Measurements from ENCODE around the gene ARHGEF10L. TPM values are rescaled to one million over a fixed set of nuclear protein-coding genes. Genes with fewer than 3 reads are reported as not detected.

The ARHGEF10L gene
- total RNA-seq, 2 donors from 2014 or later, result 226 to 301 TPM

DNA sequence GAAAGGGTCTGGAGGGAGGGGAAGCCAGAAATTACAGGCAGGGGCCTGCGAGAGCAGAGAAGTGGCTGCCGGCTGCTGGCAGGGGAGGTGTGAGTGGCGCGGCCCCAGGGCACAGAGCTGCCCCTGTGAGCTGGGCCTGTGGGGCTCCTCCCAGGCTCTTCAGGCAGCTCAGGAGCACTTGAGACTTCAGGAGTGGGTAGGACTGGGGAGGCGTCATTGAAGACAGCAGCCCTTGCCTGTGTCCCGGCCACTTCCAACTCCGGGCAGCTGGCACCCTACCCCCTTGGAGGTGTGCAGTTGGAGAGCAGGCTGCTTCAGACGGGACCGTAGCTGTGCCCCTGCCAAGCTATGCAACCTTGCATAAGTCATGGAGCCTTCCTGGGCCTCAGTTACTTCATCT lies 128.1 kb downstream of the ARHGEF10L start:
- DNase-seq (ENCODE audit: low spot score), result no peak
- H3K9me3 ChIP-seq, result no peaks in the 10 kb centered on the region
- TF ChIP-seq, protein P1, sequence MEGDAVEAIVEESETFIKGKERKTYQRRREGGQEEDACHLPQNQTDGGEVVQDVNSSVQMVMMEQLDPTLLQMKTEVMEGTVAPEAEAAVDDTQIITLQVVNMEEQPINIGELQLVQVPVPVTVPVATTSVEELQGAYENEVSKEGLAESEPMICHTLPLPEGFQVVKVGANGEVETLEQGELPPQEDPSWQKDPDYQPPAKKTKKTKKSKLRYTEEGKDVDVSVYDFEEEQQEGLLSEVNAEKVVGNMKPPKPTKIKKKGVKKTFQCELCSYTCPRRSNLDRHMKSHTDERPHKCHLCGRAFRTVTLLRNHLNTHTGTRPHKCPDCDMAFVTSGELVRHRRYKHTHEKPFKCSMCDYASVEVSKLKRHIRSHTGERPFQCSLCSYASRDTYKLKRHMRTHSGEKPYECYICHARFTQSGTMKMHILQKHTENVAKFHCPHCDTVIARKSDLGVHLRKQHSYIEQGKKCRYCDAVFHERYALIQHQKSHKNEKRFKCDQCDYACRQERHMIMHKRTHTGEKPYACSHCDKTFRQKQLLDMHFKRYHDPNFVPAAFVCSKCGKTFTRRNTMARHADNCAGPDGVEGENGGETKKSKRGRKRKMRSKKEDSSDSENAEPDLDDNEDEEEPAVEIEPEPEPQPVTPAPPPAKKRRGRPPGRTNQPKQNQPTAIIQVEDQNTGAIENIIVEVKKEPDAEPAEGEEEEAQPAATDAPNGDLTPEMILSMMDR (IDR thresholded peaks at IDR 0.05), result no peak
- peak overlapping the region; percentile 25 to 42 for H3K27ac ChIP-seq
- H3K36me3 ChIP-seq, result peaks cover 61% of the 10 kb centered on the region
- H3K4me1 ChIP-seq (ENCODE audit: control insufficient read depth in 1 of 2, low read depth in 2 of 2), result peaks cover 8 to 64% of the 10 kb centered on the region in 2 donors
- no peaks in the 10 kb centered on the region for H3K27me3 ChIP-seq (replicated peaks; ENCODE audit: insufficient read depth)
- no peak overlapping the region for H3K4me3 ChIP-seq
- no peak for ATAC-seq (ENCODE audit: insufficient number of reproducible peaks, low FRiP score, low read depth)

DNA sequence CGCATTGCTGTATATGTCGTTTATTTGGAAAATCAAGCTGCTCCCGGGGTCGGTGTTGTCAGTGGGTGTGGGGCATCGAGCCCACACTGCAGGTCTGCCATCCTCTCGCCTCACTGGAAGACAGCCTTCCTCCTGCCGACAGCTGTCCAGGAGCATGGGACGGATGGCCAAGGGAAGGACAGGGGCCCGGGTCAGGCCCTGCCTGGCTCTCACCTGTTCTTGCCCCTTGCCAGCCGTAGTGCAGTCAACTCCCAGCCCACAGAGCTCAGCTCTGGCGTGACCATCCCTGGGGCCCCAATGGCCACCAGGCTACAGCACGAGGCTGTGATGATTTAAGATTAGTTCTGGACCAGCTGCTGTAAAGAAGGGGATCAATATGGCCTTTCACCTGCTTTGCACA lies 128.7 kb downstream of the ARHGEF10L start:
- H3K27me3 ChIP-seq (replicated peaks; ENCODE audit: insufficient read depth), result no peaks in the 10 kb centered on the region
- peaks cover 57% of the 10 kb centered on the region for H3K36me3 ChIP-seq
- H3K27ac ChIP-seq, result peak overlapping the region in 1 of 2 donors; percentile 42
- peaks cover 9 to 70% of the 10 kb centered on the region in 2 donors for H3K4me1 ChIP-seq (ENCODE audit: control insufficient read depth in 1 of 2, low read depth in 2 of 2)
- no peak overlapping the region for H3K4me3 ChIP-seq
- no peaks in the 10 kb centered on the region for H3K9me3 ChIP-seq
- TF ChIP-seq, protein P1 (IDR thresholded peaks at IDR 0.05), result no peak
- DNase-seq (ENCODE audit: low spot score) (no peak), ATAC-seq (ENCODE audit: insufficient number of reproducible peaks, low FRiP score, low read depth) (no peak)

DNA sequence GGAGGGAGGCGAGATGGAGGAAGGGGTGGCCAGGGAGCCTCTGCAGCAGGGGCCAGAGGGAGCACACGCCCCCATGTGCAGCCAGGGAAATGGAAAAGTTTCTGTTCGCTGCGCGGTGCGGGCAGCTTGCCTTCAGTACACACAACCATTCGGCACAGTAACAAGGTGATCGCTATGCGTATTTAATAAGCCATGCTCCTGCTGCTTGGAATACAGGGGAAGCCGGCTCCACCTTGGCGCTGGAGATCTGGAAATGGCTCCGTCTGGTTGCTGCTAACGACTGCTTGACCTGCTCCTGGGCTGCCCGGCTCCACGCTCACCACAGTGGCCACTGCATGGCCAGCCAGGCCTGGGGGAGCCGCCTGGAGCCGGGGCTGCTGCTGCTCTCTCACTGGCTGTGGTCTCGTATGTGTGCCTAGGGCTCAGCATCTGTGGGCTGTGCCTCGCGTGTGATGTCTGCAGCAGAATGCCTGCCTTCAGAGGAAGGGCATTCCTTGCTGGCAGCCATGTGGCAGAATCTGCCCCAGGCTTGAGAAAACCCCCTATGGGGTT lies 129.2 kb downstream of the ARHGEF10L start:
- TF ChIP-seq, protein P1 (IDR thresholded peaks at IDR 0.05), result no peak
- Histone ChIP-seq H3K27ac (peak overlapping the region; percentile 30 to 42), H3K27me3 (replicated peaks; ENCODE audit: insufficient read depth) (no peaks in the 10 kb centered on the region), H3K9me3 (no peaks in the 10 kb centered on the region), H3K4me1 (ENCODE audit: control insufficient read depth in 1 of 2, low read depth in 2 of 2) (peaks cover 12 to 75% of the 10 kb centered on the region in 2 donors), H3K36me3 (peaks cover 56% of the 10 kb centered on the region), H3K4me3 (no peak overlapping the region)
- no peak for DNase-seq (ENCODE audit: low spot score)
- ATAC-seq (ENCODE audit: insufficient number of reproducible peaks, low FRiP score, low read depth), result no peak

DNA sequence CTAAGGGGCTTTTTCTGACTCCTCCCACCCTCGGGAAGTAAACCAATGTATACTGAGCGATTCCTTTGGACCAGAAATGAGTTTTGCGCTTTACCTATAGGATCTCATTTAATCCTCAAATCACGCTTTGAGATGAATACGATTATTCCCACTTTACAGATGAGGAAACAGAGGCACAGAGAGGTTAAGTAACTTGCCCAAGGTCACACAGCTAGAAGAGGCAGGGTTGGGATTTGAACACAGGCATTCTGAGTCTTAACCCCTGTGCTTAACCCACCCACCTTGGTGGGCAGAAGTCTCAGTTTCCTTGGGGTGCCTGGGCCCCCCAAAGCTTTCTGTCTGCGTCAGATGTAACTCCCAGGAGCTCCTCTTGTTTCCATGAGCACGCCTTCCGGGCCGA lies 129.8 kb downstream of the ARHGEF10L start:
- Histone ChIP-seq H3K9me3 (no peaks in the 10 kb centered on the region), H3K36me3 (peaks cover 51% of the 10 kb centered on the region), H3K27ac (peak overlapping the region; percentile 27 to 30), H3K27me3 (replicated peaks; ENCODE audit: insufficient read depth) (no peaks in the 10 kb centered on the region), H3K4me1 (ENCODE audit: control insufficient read depth in 1 of 2, low read depth in 2 of 2) (peaks cover 12 to 75% of the 10 kb centered on the region in 2 donors), H3K4me3 (no peak overlapping the region)
- DNase-seq (ENCODE audit: low spot score) (no peak), ATAC-seq (ENCODE audit: insufficient number of reproducible peaks, low FRiP score, low read depth) (no peak)
- TF ChIP-seq, protein P1 (IDR thresholded peaks at IDR 0.05), result no peak

DNA sequence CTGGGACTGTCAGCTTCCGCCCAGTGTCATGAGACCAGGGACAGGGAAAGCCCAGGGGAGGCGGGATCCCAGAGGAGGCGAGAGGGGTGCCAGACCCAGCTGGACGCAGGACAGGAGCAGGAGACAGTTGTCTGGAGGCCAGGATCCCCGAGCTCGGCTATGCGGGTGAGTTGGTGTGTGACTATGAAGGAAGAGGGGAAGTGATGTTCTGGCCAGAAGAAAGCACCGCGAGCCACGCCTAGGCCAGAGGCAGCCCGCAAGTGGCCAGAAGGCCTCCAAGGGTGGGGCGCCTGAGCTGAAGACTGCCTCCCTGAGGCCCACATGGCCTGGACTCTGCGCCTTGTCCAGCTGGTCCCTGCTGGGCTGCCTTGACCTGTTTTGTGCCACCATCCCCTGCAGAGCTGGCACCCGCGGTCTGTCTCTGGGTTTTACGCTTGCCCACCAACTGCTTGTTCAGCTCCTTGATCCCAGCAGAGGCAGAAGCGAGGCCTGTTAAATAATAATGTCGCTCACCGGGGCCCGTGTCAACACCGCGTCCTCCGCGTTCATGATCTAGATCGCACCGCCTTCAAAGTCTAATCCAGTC lies 130.5 kb downstream of the ARHGEF10L start:
- Histone ChIP-seq H3K4me3 (no peak overlapping the region), H3K36me3 (peaks cover 45% of the 10 kb centered on the region), H3K9me3 (no peaks in the 10 kb centered on the region), H3K27me3 (replicated peaks; ENCODE audit: insufficient read depth) (no peaks in the 10 kb centered on the region), H3K27ac (peak overlapping the region; percentile 27 to 30), H3K4me1 (ENCODE audit: control insufficient read depth in 1 of 2, low read depth in 2 of 2) (peaks cover 12 to 75% of the 10 kb centered on the region in 2 donors)
- TF ChIP-seq, protein P1 (IDR thresholded peaks at IDR 0.05), result no peak
- ATAC-seq (ENCODE audit: insufficient number of reproducible peaks, low FRiP score, low read depth) (no peak), DNase-seq (ENCODE audit: low spot score) (no peak)

Measured in thoracic aorta (tissue), 2 donors.